Uterus (tissue), 4 donors: Measurements from ENCODE around the gene BAD. TPM values are rescaled to one million over a fixed set of nuclear protein-coding genes. Genes with fewer than 3 reads are reported as not detected.

Source experiments
- DNase-seq, 2 donors: peaks; one replicate each; pipeline ENCODE4 v3.0.0-alpha.2; 2019 to 2020
- H3K27ac ChIP-seq, 2 donors: fragments of 200-600 bp; sonication (generic); 1 replicate in 1 of 2; 2 replicates in 1 of 2; pipeline ENCODE4 v1.5.1; 2016 to 2018
- H3K27me3 ChIP-seq, 2 donors: fragments of 200-600 bp; sonication (generic); one replicate each; pipeline ENCODE4 v1.5.1; 2018 to 2019; ENCODE audit warnings: control low read depth in 1 of 2
- H3K36me3 ChIP-seq, 2 donors: fragments of 200-600 bp; sonication (generic); one replicate each; pipeline ENCODE4 v1.5.1; 2019; ENCODE audit warnings: control low read depth in 1 of 2
- H3K4me1 ChIP-seq, 2 donors: fragments of 200-600 bp; sonication (generic); one replicate each; pipeline ENCODE4 v1.5.1; 2018 to 2019; ENCODE audit warnings: control low read depth in 1 of 2
- H3K4me3 ChIP-seq, 2 donors: fragments of 200-600 bp; sonication (generic); 1 replicate in 1 of 2; 2 replicates in 1 of 2; pipeline ENCODE4 v1.5.1; 2018 to 2019; ENCODE audit warnings: mild to moderate bottlenecking in 1 of 2
- H3K9me3 ChIP-seq, 2 donors: fragments of 200-600 bp; sonication (generic); one replicate each; pipeline ENCODE4 v1.5.1; 2019; ENCODE audit warnings: control low read depth in 1 of 2
- POLR2A ChIP-seq, 2 donors: fragments of 450-650 bp; IDR thresholded peaks; one replicate each; pipeline ENCODE4 v1.6.1; 2016; ENCODE audit warnings: antibody characterized with exemption in 2 of 2, mild to moderate bottlenecking in 1 of 2, moderate library complexity in 1 of 2
- intact Hi-C: fragments of 100-400 bp; cut with DNase I; formaldehyde crosslinking; loops from one replicate; pipeline ENCODE4 v1.15.1; 2023; ENCODE audit warnings: low total_unique reads
- total RNA-seq, 4 donors: library from RNA; depleted of rRNA in 3 of 4; stranded (reverse); fragments of >200 nt in 3 of 4; gene quantifications; one replicate each; pipeline versions ENCODE4 v1.1.0 to v1.2.4, GENCODE V29; 2014 to 2023
- TF ChIP-seq, protein P1 (sequence below), 4 experiments: fragments of 200-600 bp in 2 of 4; fragments of 450-650 bp in 2 of 4; sonication (generic) in 2 of 4; IDR thresholded peaks; one replicate each; pipeline ENCODE4 v1.5.1; 2016 to 2019; ENCODE audit warnings: antibody characterized with exemption in 4 of 4, mild to moderate bottlenecking in 2 of 4, moderate library complexity in 1 of 4
- donor health status: DM: yes; HTN: yes; CAD: no.

BAD gene
- total RNA-seq, 4 donors from 2014 or later: 54.8 to 72.9 (median 62.0) TPM

DNA sequence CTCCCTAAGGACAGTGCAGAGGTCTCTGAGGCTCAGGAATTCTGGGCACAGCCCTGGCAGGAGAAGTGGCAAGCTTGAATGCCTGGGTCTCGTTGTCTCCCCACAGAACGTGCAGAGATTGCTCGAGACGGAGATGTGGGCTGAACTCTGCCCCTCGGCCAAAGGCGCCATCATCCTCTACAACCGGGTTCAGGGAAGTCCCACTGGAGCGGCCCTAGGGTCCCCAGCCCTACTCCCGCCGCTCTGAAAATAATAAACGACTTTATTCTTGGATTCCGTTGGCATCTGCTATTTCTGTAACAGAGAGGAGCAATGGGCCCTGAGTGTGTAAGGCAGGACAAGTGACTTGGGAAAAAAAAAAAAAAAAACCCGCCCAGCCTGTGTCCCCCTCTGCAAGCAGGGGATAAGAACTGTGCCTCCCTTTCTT lies 54.7 kb downstream of the BAD start:
- DNase-seq: peak in 1 of 2 donors; percentile 26

DNA sequence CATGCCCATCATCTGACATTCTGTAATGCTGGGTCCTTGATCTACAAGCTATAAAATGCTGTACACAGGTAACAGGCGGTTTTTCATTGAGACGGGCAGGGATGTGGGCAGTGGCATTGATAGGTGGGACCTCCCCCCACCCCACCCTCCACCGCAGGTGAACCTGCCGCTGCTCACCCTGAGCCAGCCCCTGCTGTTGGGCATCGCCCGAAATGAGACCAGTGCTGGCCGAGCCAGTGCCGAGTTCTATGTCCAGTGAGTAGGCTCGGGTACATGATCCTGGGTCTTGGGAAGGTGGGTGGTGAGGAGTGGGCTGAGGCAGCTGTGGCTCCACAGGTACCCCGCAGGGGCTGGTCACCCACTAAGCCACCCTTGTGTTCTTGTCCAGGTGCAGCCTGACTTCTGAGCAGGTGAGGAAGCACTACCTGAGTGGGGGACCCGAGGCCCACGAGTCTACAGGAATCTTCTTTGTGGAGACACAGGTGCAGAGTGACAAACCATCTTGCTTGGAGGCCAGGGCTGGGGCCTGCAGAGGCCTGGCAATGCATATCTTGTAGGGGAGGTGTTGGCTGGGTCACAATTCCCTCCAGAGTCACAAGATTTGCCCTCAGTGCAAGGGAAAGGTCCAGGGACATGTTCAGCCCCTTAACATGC lies 55.2 kb downstream of the BAD start:
- no peak overlapping the region for H3K4me3 ChIP-seq
- TF ChIP-seq, protein P1, sequence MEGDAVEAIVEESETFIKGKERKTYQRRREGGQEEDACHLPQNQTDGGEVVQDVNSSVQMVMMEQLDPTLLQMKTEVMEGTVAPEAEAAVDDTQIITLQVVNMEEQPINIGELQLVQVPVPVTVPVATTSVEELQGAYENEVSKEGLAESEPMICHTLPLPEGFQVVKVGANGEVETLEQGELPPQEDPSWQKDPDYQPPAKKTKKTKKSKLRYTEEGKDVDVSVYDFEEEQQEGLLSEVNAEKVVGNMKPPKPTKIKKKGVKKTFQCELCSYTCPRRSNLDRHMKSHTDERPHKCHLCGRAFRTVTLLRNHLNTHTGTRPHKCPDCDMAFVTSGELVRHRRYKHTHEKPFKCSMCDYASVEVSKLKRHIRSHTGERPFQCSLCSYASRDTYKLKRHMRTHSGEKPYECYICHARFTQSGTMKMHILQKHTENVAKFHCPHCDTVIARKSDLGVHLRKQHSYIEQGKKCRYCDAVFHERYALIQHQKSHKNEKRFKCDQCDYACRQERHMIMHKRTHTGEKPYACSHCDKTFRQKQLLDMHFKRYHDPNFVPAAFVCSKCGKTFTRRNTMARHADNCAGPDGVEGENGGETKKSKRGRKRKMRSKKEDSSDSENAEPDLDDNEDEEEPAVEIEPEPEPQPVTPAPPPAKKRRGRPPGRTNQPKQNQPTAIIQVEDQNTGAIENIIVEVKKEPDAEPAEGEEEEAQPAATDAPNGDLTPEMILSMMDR (IDR thresholded peaks at IDR 0.05): no peak
- no peak for TF ChIP-seq POLR2A (IDR thresholded peaks at IDR 0.05)
- peak overlapping the region; percentile 90 to 96 for H3K27ac ChIP-seq
- intact Hi-C loops: no loop called here
- H3K9me3 ChIP-seq: no peaks in the 10 kb centered on the region
- H3K27me3 ChIP-seq: no peaks in the 10 kb centered on the region
- H3K4me1 ChIP-seq: peaks cover 4 to 33% of the 10 kb centered on the region in 2 donors
- DNase-seq: peak in 1 of 2 donors; percentile 26
- no peaks in the 10 kb centered on the region for H3K36me3 ChIP-seq

More for the DNA sequence above, 54.7 kb downstream of the BAD start:
- Histone ChIP-seq H3K36me3 (no peaks in the 10 kb centered on the region), H3K27ac (peak overlapping the region; percentile 90 to 96), H3K27me3 (no peaks in the 10 kb centered on the region), H3K9me3 (no peaks in the 10 kb centered on the region), H3K4me3 (peak overlapping the region; percentile 54 to 79), H3K4me1 (peaks cover 4 to 33% of the 10 kb centered on the region in 2 donors)
- TF ChIP-seq POLR2A (IDR thresholded peaks at IDR 0.05): no peak
- TF ChIP-seq, protein P1 (IDR thresholded peaks at IDR 0.05): no peak
- intact Hi-C loops: no loop called here

DNA sequence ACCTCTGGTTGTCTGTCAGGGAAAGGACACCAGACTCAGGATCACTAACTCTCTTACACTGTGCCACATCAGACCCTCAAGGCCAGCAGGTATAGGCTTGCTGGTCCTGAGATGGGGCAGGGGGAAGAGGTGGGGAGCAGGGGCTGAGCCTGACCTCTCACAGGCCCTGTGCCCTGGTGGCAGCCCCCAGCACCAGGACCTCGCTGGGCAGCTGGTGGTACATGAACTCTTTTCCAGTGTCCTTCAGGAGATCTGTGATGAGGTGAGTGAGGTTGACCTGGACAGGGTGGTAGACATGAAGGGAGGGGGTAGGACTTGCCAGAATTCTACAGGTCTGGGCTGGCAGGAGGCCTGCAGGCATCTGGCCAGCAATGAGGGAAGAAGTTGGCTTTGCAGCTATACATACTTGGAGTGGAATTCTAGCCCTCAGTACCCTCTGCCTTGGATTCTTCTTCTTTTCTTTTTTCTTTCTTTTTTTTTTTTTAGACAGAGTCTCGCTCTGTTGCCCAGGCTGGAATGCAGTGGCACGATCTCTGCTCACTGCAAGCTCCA lies 57.0 kb downstream of the BAD start:
- Histone ChIP-seq H3K36me3 (no peaks in the 10 kb centered on the region), H3K4me3 (no peak overlapping the region), H3K4me1 (peaks cover 4 to 25% of the 10 kb centered on the region in 2 donors), H3K27me3 (no peaks in the 10 kb centered on the region), H3K27ac (no peak overlapping the region), H3K9me3 (no peaks in the 10 kb centered on the region)
- peak in 1 of 2 donors; percentile 24 for DNase-seq
- intact Hi-C loops: no loop called here
- no peak for TF ChIP-seq POLR2A (IDR thresholded peaks at IDR 0.05)
- TF ChIP-seq, protein P1 (IDR thresholded peaks at IDR 0.05): no peak

DNA sequence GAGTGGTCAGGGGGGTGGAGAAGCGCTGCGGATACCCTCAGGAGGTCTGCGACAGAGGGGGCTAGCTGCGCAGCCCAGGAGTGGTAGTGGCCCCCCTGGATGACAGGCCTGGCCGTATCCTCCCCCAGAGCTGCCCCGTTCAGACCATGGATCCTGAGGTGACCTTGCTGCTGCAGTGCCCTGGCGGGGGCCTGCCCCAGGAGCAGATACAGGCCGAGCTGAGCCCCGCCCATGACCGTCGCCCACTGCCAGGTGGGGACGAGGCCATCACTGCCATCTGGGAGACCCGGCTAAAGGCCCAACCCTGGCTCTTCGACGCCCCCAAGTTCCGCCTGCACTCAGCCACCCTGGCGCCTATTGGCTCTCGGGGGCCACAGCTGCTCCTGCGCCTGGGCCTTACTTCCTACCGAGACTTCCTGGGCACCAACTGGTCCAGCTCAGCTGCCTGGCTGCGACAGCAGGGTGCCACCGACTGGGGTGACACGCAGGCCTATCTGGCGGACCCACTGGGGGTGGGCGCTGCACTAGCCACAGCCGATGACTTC lies 57.9 kb downstream of the BAD start:
- peak overlapping the region; percentile 76 to 99 for H3K4me3 ChIP-seq
- no peaks in the 10 kb centered on the region for H3K27me3 ChIP-seq
- intact Hi-C loops: no loop called here
- H3K36me3 ChIP-seq: no peaks in the 10 kb centered on the region
- TF ChIP-seq, protein P1 (IDR thresholded peaks at IDR 0.05): no peak
- no peak for TF ChIP-seq POLR2A (IDR thresholded peaks at IDR 0.05)
- peak overlapping the region; percentile 85 to 91 for H3K27ac ChIP-seq
- no peaks in the 10 kb centered on the region for H3K9me3 ChIP-seq
- DNase-seq: peak; percentile 43 to 53
- peaks cover 4 to 25% of the 10 kb centered on the region in 2 donors for H3K4me1 ChIP-seq
